GM23248 (cell line): Measurements from ENCODE around the gene FER1L5. TPM values are rescaled to one million over a fixed set of nuclear protein-coding genes. Genes with fewer than 3 reads are reported as not detected.

Experiments used
- DNase-seq: peaks from one replicate; pipeline ENCODE4 v3.0.0-alpha.2; 2015
- H2AFZ ChIP-seq: fragments of 200-600 bp; sonication (generic); 2 replicates; pipeline ENCODE4 v1.6.1; 2016; ENCODE audit warnings: antibody characterized with exemption
- H3F3A ChIP-seq: fragments of 200-600 bp; sonication (generic); 2 replicates; pipeline ENCODE4 v1.6.1; 2016; ENCODE audit warnings: mild to moderate bottlenecking, antibody characterized with exemption, mixed run types; ENCODE audit not compliant: insufficient read depth
- H3K27ac ChIP-seq: fragments of 200-600 bp; sonication (generic); 2 replicates; pipeline ENCODE4 v1.5.1; 2016; ENCODE audit warnings: mild to moderate bottlenecking
- H3K27me3 ChIP-seq: fragments of 200-600 bp; sonication (generic); replicated peaks from 2 replicates; pipeline ENCODE4 v1.6.1; 2016; ENCODE audit warnings: mild to moderate bottlenecking; ENCODE audit not compliant: insufficient read depth
- H3K36me3 ChIP-seq: fragments of 200-600 bp; sonication (generic); 2 replicates; pipeline ENCODE4 v1.6.1; 2016; ENCODE audit warnings: low read depth, mild to moderate bottlenecking
- H3K4me1 ChIP-seq: fragments of 200-600 bp; sonication (generic); 2 replicates; pipeline ENCODE4 v1.6.1; 2016; ENCODE audit warnings: mild to moderate bottlenecking; ENCODE audit not compliant: insufficient read depth
- H3K4me2 ChIP-seq: fragments of 200-600 bp; sonication (generic); one replicate; pipeline ENCODE4 v1.6.1; 2016; ENCODE audit warnings: mild to moderate bottlenecking; ENCODE audit not compliant: unreplicated experiment
- H3K4me3 ChIP-seq: fragments of 200-600 bp; sonication (generic); 2 replicates; pipeline ENCODE4 v1.5.1; 2016; ENCODE audit warnings: mild to moderate bottlenecking
- H3K79me2 ChIP-seq: fragments of 200-600 bp; sonication (generic); 2 replicates; pipeline ENCODE4 v1.6.1; 2016; ENCODE audit warnings: mild to moderate bottlenecking; ENCODE audit not compliant: insufficient read depth
- H3K9ac ChIP-seq: fragments of 200-600 bp; sonication (generic); 2 replicates; pipeline ENCODE4 v1.6.1; 2016; ENCODE audit warnings: mild to moderate bottlenecking
- H3K9me2 ChIP-seq: fragments of 200-600 bp; sonication (generic); 2 replicates; pipeline ENCODE4 v1.6.1; 2016; ENCODE audit warnings: mixed run types, mild to moderate bottlenecking, moderate library complexity; ENCODE audit not compliant: insufficient read depth
- H3K9me3 ChIP-seq: fragments of 200-600 bp; sonication (generic); one replicate; pipeline ENCODE4 v1.6.1; 2017; ENCODE audit warnings: low read depth
- H4K20me1 ChIP-seq: fragments of 200-600 bp; sonication (generic); 2 replicates; pipeline ENCODE4 v1.6.0; 2016; ENCODE audit not compliant: insufficient read depth
- EZH2 ChIP-seq: fragments of 200-600 bp; sonication (generic); IDR thresholded peaks from 2 replicates; pipeline ENCODE4 v1.6.1; 2018; ENCODE audit warnings: antibody characterized with exemption, mild to moderate bottlenecking; ENCODE audit not compliant: insufficient read depth, poor library complexity, severe bottlenecking
- EZH2phosphoT487 ChIP-seq: fragments of 200-600 bp; sonication (generic); IDR thresholded peaks from 2 replicates; pipeline ENCODE4 v1.6.1; 2018; ENCODE audit warnings: antibody characterized with exemption, moderate library complexity, mild to moderate bottlenecking, low read depth; ENCODE audit not compliant: insufficient read depth
- WGBS, 2 experiments: methylation state at CpG; one replicate each; pipeline ENCODE4 v1.1.6; 2015 to 2017; ENCODE audit warnings: low lambda C conversion rate in 2 of 2, low coverage in 1 of 2; ENCODE audit errors: missing lambda C conversion rate in 2 of 2; 5-methylcytosine and 5-hydroxymethylcytosine counted together
- in situ Hi-C: fragments of 300-500 bp; cut with MboI; formaldehyde crosslinking; loops from 2 replicates; pipeline ENCODE4 v1.15.0; 2020
- polyA plus RNA-seq: library from polyadenylated mRNA; unstranded; fragments of >200 nt; fragmentation: Nextera tagmentation; extraction: Ambion mirVana; gene quantifications from 2 replicates; pipeline ENCODE4 v1.2.1, GENCODE V29; 2016
- total RNA-seq: library from RNA; depleted of rRNA; stranded (reverse); fragments of >200 nt; shearing (Covaris generic); gene quantifications from 2 replicates; pipeline ENCODE4 v1.2.3, GENCODE V29; 2014

The FER1L5 gene
- total and polyA plus RNA-seq, 2 experiments from 2014 or later, result under 0.01 to 0.08 TPM

GRCh38 chr2:96690306-96691021 is 47.9 kb downstream of the FER1L5 start:
- no peak overlapping the region for H3K27ac ChIP-seq
- TF ChIP-seq EZH2phosphoT487 (no peak), EZH2 (no peak)
- no peaks in the 10 kb centered on the region for H4K20me1 ChIP-seq
- no peak overlapping the region for H3K4me2 ChIP-seq
- H3K4me1 ChIP-seq, result no peaks in the 10 kb centered on the region
- 90 to 91% methylated on average over 16 of the region's 16 CpGs for WGBS, 2 experiments
- H3K27me3 ChIP-seq, result no peaks in the 10 kb centered on the region
- H3K4me3 ChIP-seq, result no peak overlapping the region
- no peaks in the 10 kb centered on the region for H3K36me3 ChIP-seq
- DNase-seq, result no peak
- H3K79me2 ChIP-seq, result no peaks in the 10 kb centered on the region
- H3K9me3 ChIP-seq, result no peaks in the 10 kb centered on the region
- no peak overlapping the region for H2AFZ ChIP-seq
- H3K9me2 ChIP-seq, result no peaks in the 10 kb centered on the region
- no peak overlapping the region for H3K9ac ChIP-seq
- in situ Hi-C loops, result no loop called here
- no peaks in the 10 kb centered on the region for H3F3A ChIP-seq

GRCh38 chr2:96691022-96691612 is 48.6 kb downstream of the FER1L5 start:
- Histone ChIP-seq H3K4me3 (no peak overlapping the region), H3K27me3 (no peaks in the 10 kb centered on the region), H3K9me3 (no peaks in the 10 kb centered on the region), H3K9me2 (no peaks in the 10 kb centered on the region), H3F3A (no peaks in the 10 kb centered on the region), H4K20me1 (no peaks in the 10 kb centered on the region), H3K4me2 (no peak overlapping the region), H3K27ac (no peak overlapping the region), H2AFZ (no peak overlapping the region), H3K4me1 (no peaks in the 10 kb centered on the region), H3K9ac (no peak overlapping the region), H3K36me3 (no peaks in the 10 kb centered on the region), H3K79me2 (no peaks in the 10 kb centered on the region)
- DNase-seq, result no peak
- TF ChIP-seq EZH2phosphoT487 (no peak), EZH2 (no peak)
- in situ Hi-C loops, result no loop called here
- WGBS, 2 experiments, result 89% methylated on average over 30 of the region's 30 CpGs

- Histone ChIP-seq H3K36me3 (no peaks in the 10 kb centered on the region), H3K9ac (no peak overlapping the region), H3K79me2 (no peaks in the 10 kb centered on the region), H3K9me2 (no peaks in the 10 kb centered on the region), H4K20me1 (no peaks in the 10 kb centered on the region), H3F3A (no peaks in the 10 kb centered on the region), H3K4me1 (no peaks in the 10 kb centered on the region), H3K9me3 (no peaks in the 10 kb centered on the region), H3K27me3 (no peaks in the 10 kb centered on the region), H3K4me3 (no peak overlapping the region), H2AFZ (no peak overlapping the region), H3K4me2 (no peak overlapping the region), H3K27ac (no peak overlapping the region)
- no peak for DNase-seq
- in situ Hi-C loops, result no loop called here
- 81 to 85% methylated on average over 13 to 14 of the region's 14 CpGs for WGBS, 2 experiments
- TF ChIP-seq EZH2phosphoT487 (no peak), EZH2 (no peak)
Measured at GRCh38 chr2:96692094-96692971, 49.8 kb downstream of the FER1L5 start.

- no peak overlapping the region for H3K4me2 ChIP-seq
- WGBS, 2 experiments, result 75 to 76% methylated on average over 13 to 14 of the region's 14 CpGs
- H3K4me3 ChIP-seq, result no peak overlapping the region
- H3K27ac ChIP-seq, result no peak overlapping the region
- TF ChIP-seq EZH2phosphoT487, result no peak
- TF ChIP-seq EZH2, result no peak
- H3K9ac ChIP-seq, result no peak overlapping the region
- no peaks in the 10 kb centered on the region for H3K9me2 ChIP-seq
- in situ Hi-C loops, result no loop called here
- no peak for DNase-seq
- H3K9me3 ChIP-seq, result no peaks in the 10 kb centered on the region
- no peaks in the 10 kb centered on the region for H3K36me3 ChIP-seq
- no peaks in the 10 kb centered on the region for H3F3A ChIP-seq
- no peaks in the 10 kb centered on the region for H3K4me1 ChIP-seq
- H4K20me1 ChIP-seq, result no peaks in the 10 kb centered on the region
- H3K27me3 ChIP-seq, result no peaks in the 10 kb centered on the region
- no peak overlapping the region for H2AFZ ChIP-seq
- H3K79me2 ChIP-seq, result no peaks in the 10 kb centered on the region
Measured at GRCh38 chr2:96693286-96694200, 51.0 kb downstream of the FER1L5 start.
